ENCODE results near the gene BBS4. TPM values are rescaled to one million over a fixed set of nuclear protein-coding genes. Genes with fewer than 3 reads are reported as not detected.
A peak's percentile ranks its signal among the peaks of the same experiment; 100 is the strongest.

The BBS4 gene
- total RNA-seq, 1 donor from 2014 or later: 18.5 TPM

GRCh38 chr15:72784456-72784876 lies 98.5 kb downstream of the BBS4 start:
- peaks cover 27% of the 10 kb centered on the region for H3K4me1 ChIP-seq
- peak overlapping the region; percentile 96 for H3K4me3 ChIP-seq
- TF ChIP-seq CTCF (IDR thresholded peaks at IDR 0.05): no peak
- peak overlapping the region; percentile 99 for H3K27ac ChIP-seq
- ATAC-seq: no peak
- intact Hi-C loops (cut with DNase I): no loop called here
- no peaks in the 10 kb centered on the region for H3K9me3 ChIP-seq
- H3K36me3 ChIP-seq: peaks cover 14% of the 10 kb centered on the region
- DNase-seq: no peak
- no peaks in the 10 kb centered on the region for H3K27me3 ChIP-seq (ENCODE audit: low read depth)

DNA sequence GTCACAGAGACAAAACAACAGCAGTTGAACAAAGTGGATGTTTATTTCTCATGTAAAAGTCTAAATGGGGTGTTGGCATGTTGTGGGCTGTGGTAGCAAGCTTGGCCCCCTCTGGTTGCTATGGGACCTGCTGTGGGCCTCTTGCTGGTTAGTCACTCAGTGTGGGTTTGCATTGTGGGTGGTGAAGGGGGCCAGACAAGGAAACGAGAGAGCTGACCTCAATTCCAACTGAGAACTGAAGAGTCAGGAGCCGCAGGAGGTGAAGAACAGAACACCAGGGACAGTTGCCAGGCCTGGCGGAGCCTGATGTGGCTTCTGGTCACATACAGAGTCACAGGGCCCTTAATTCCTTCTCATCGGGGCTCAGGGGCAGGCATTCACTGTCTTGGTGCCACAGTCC lies 99.4 kb downstream of the BBS4 start:
- peaks cover 27% of the 10 kb centered on the region for H3K4me1 ChIP-seq
- no peak overlapping the region for H3K4me3 ChIP-seq
- intact Hi-C loops (cut with DNase I): no loop called here
- DNase-seq (no peak), ATAC-seq (no peak)
- no peaks in the 10 kb centered on the region for H3K27me3 ChIP-seq (ENCODE audit: low read depth)
- peak overlapping the region; percentile 99 for H3K27ac ChIP-seq
- H3K9me3 ChIP-seq: no peaks in the 10 kb centered on the region
- no peak for TF ChIP-seq CTCF (IDR thresholded peaks at IDR 0.05)
- peaks cover 5% of the 10 kb centered on the region for H3K36me3 ChIP-seq

GRCh38 chr15:72785841-72786240 lies 99.8 kb downstream of the BBS4 start:
- peaks cover under 1% of the 10 kb centered on the region for H3K36me3 ChIP-seq
- H3K27ac ChIP-seq: no peak overlapping the region
- no peak for TF ChIP-seq CTCF (IDR thresholded peaks at IDR 0.05)
- H3K27me3 ChIP-seq (ENCODE audit: low read depth): no peaks in the 10 kb centered on the region
- no peak for ATAC-seq
- intact Hi-C loops (cut with DNase I): no loop called here
- no peaks in the 10 kb centered on the region for H3K9me3 ChIP-seq
- DNase-seq: no peak
- H3K4me1 ChIP-seq: peaks cover 27% of the 10 kb centered on the region
- H3K4me3 ChIP-seq: no peak overlapping the region

DNA sequence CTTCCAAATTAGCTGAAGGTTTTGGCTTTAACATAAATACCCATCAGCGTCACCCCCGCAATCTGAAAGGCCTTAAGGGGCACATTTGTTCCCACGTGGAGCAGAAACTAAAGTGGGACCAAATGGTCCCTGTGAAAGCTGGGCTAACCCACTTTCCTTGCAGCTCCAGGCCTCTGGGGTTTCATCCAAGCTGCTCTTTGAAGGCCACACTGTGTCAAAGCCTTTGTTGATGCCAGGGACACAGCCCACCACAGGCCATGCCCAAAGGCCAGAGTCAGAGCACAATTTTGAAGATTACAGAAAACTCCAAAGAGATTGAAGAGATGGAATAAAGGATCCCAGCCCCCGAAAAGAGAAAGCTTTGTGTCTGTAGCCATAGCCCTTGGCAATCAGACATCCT lies 100.2 kb downstream of the BBS4 start:
- ATAC-seq (no peak), DNase-seq (no peak)
- Histone ChIP-seq H3K27me3 (ENCODE audit: low read depth) (no peaks in the 10 kb centered on the region), H3K9me3 (no peaks in the 10 kb centered on the region), H3K4me3 (no peak overlapping the region), H3K27ac (no peak overlapping the region), H3K4me1 (peaks cover 23% of the 10 kb centered on the region), H3K36me3 (no peaks in the 10 kb centered on the region)
- no peak for TF ChIP-seq CTCF (IDR thresholded peaks at IDR 0.05)
- intact Hi-C loops (cut with DNase I): no loop called here

DNA sequence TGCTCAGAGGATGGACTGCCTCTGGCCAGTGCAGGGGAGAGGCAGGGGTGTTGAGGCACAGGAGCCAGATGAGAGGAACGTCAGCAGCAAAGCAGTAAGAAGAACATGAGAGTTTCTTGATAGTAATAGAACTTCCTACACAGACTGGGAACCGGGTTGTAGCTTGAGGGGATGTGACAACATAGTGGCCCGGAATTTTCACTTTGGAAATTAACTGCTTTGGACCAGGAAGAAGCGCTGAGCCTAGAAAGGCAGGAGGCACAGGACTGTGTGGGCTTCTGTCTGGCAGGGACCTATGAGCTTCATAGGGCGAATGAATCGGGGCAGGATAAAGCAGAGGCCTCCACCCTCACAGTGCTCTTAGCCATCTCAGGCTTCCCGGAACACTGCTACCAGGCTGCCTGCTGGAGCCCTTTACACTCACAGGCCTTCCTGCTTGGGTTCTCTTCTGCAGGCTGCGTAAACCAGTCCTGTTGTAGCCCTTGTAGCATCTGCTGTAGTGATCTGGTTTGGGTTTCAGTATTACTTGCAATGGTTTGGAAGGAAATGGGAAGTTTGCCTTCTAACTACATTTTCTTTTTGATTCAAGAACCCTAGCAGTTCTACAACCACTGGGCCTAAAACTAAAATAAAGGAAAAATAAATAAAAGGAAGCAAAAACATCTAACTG lies 100.8 kb downstream of the BBS4 start:
- no peak for TF ChIP-seq CTCF (IDR thresholded peaks at IDR 0.05)

More for the DNA sequence above, 100.8 kb downstream of the BBS4 start:
- Histone ChIP-seq H3K27ac (no peak overlapping the region), H3K4me1 (peaks cover 18% of the 10 kb centered on the region), H3K36me3 (no peaks in the 10 kb centered on the region), H3K27me3 (ENCODE audit: low read depth) (no peaks in the 10 kb centered on the region), H3K9me3 (no peaks in the 10 kb centered on the region), H3K4me3 (no peak overlapping the region)
- ATAC-seq (no peak), DNase-seq (no peak)
- intact Hi-C loops (cut with DNase I): no loop called here
